HCT116 (cell line): ENCODE measurements around the gene NPDC1.

Experiments used
- CTCF ChIP-seq, 3 experiments: fragments of 200-600 bp in 1 of 3; sonication (generic) in 1 of 3; IDR thresholded peaks in 2 of 3; conservative IDR thresholded peaks in 1 of 3; 2 replicates each; pipeline ENCODE4 v1.5.1; 2012 to 2017; ENCODE audit warnings: low read depth in 2 of 3, low read length in 2 of 3, antibody characterized with exemption in 1 of 3, borderline replicate concordance in 1 of 3, control low read depth in 1 of 3, mild to moderate bottlenecking in 1 of 3, mixed read lengths in 1 of 3, mixed run types in 1 of 3, moderate library complexity in 1 of 3; ENCODE audit not compliant: insufficient read depth in 1 of 3
- EZH2 ChIP-seq: fragments of 200-600 bp; sonication (generic); IDR thresholded peaks from 2 replicates; pipeline ENCODE4 v1.6.1; 2017; ENCODE audit warnings: antibody characterized with exemption, mixed run types
- JUND ChIP-seq: IDR thresholded peaks from 2 replicates; pipeline ENCODE4 v1.6.1; 2012
- MAX ChIP-seq: IDR thresholded peaks from 2 replicates; pipeline ENCODE4 v1.6.1; 2012
- POLR2A ChIP-seq: IDR thresholded peaks from 2 replicates; pipeline ENCODE4 v1.7.0; 2011; ENCODE audit warnings: borderline replicate concordance; ENCODE audit not compliant: insufficient read depth, insufficient read length; ENCODE audit errors: extremely low read depth
- POLR2AphosphoS5 ChIP-seq: IDR thresholded peaks from 2 replicates; pipeline ENCODE4 v1.6.1; 2011; ENCODE audit warnings: mild to moderate bottlenecking, low read depth, low read length, moderate library complexity
- RAD21 ChIP-seq: IDR thresholded peaks from 2 replicates; pipeline ENCODE4 v1.6.1; 2012; ENCODE audit warnings: low read depth, mild to moderate bottlenecking
- SIN3A ChIP-seq: IDR thresholded peaks from 2 replicates; pipeline ENCODE4 v1.6.1; 2012; ENCODE audit warnings: low read depth
- SRF ChIP-seq: IDR thresholded peaks from 2 replicates; pipeline ENCODE4 v1.6.1; 2012; ENCODE audit warnings: low read depth
- TCF7L2 ChIP-seq: IDR thresholded peaks from 2 replicates; pipeline ENCODE4 v1.7.0; 2011; ENCODE audit warnings: borderline replicate concordance, inconsistent platforms; ENCODE audit not compliant: insufficient read depth, insufficient read length; ENCODE audit errors: extremely low read depth
- TF ChIP-seq, protein P1 (sequence below): IDR thresholded peaks from 2 replicates; pipeline ENCODE4 v1.6.1; 2012; ENCODE audit warnings: low read depth
- TF ChIP-seq, protein P2 (sequence below): IDR thresholded peaks from 2 replicates; pipeline ENCODE4 v1.6.1; 2012

DNA sequence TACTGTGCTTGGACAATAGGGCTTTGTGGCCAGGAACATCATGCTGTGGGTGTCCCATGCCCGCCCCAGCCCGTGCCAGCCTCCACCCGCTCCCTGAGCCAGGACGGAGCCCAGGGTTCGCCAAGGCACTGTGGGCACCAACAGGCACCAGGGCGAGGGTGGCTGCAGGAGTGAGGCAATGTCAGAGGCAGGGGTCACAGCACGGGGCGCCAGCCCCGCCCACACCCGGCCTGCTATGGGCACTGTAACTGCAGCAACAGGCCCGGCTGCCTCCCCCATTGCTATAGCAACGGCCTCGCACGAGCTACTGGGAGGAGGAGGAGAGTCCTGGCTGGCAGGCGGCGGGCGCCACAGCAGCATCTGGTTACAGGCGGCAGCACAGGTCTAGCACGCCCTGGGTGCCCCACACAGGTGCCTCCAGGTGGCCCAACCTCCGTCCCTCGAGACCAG lies 20.4 kb downstream of the NPDC1 start:
- no peak for TF ChIP-seq CTCF (IDR thresholded peaks at IDR 0.05 in 2 of 3, conservative IDR thresholded peaks at IDR 0.05 in 1 of 3; ENCODE audit: borderline replicate concordance in 1 of 3, insufficient read depth in 1 of 3, low read depth in 2 of 3, low read length in 2 of 3)
- no peak for TF ChIP-seq EZH2
- TF ChIP-seq POLR2A, result no peak
- TF ChIP-seq SIN3A, result no peak
- no peak for TF ChIP-seq TCF7L2
- TF ChIP-seq SRF, result no peak
- no peak for TF ChIP-seq JUND
- TF ChIP-seq RAD21, result no peak
- TF ChIP-seq, protein P1, sequence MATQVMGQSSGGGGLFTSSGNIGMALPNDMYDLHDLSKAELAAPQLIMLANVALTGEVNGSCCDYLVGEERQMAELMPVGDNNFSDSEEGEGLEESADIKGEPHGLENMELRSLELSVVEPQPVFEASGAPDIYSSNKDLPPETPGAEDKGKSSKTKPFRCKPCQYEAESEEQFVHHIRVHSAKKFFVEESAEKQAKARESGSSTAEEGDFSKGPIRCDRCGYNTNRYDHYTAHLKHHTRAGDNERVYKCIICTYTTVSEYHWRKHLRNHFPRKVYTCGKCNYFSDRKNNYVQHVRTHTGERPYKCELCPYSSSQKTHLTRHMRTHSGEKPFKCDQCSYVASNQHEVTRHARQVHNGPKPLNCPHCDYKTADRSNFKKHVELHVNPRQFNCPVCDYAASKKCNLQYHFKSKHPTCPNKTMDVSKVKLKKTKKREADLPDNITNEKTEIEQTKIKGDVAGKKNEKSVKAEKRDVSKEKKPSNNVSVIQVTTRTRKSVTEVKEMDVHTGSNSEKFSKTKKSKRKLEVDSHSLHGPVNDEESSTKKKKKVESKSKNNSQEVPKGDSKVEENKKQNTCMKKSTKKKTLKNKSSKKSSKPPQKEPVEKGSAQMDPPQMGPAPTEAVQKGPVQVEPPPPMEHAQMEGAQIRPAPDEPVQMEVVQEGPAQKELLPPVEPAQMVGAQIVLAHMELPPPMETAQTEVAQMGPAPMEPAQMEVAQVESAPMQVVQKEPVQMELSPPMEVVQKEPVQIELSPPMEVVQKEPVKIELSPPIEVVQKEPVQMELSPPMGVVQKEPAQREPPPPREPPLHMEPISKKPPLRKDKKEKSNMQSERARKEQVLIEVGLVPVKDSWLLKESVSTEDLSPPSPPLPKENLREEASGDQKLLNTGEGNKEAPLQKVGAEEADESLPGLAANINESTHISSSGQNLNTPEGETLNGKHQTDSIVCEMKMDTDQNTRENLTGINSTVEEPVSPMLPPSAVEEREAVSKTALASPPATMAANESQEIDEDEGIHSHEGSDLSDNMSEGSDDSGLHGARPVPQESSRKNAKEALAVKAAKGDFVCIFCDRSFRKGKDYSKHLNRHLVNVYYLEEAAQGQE, result no peak
- TF ChIP-seq, protein P2, sequence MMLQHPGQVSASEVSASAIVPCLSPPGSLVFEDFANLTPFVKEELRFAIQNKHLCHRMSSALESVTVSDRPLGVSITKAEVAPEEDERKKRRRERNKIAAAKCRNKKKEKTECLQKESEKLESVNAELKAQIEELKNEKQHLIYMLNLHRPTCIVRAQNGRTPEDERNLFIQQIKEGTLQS, result no peak
- TF ChIP-seq MAX, result no peak
- no peak for TF ChIP-seq POLR2AphosphoS5
